HPDE6-E6E7 (cell line): Measurements from ENCODE around the gene PLA2G2D.

Experiments used
- DNase-seq: peaks from one replicate; pipeline ENCODE4 v3.0.0; 2011; ENCODE audit warnings: missing footprints; ENCODE audit errors: extremely low spot score

PLA2G2D gene

GRCh38 chr1:20119347-20119746 lies at the start of gene PLA2G2D:
Gene PLA2G2D (minus strand): TSS chr1:20119536. CDS start chr1:20119498, 38 bp downstream.
- no peak for DNase-seq

- no peak for DNase-seq
Measured at GRCh38 chr1:20168564-20169491, 49.5 kb upstream of the PLA2G2D start.

- DNase-seq, result no peak
Measured at GRCh38 chr1:20167126-20167525, 47.8 kb upstream of the PLA2G2D start.

- no peak for DNase-seq
Measured at GRCh38 chr1:20166051-20166450, 46.7 kb upstream of the PLA2G2D start.

- DNase-seq, result no peak
Measured at GRCh38 chr1:20165522-20165951, 46.2 kb upstream of the PLA2G2D start.

GRCh38 chr1:20164694-20165202 lies 45.4 kb upstream of the PLA2G2D start:
- no peak for DNase-seq

GRCh38 chr1:20160034-20160433 lies 40.7 kb upstream of the PLA2G2D start:
- DNase-seq, result no peak

GRCh38 chr1:20158358-20159070 lies 39.2 kb upstream of the PLA2G2D start:
- DNase-seq, result no peak

GRCh38 chr1:20154301-20154831 lies 35.0 kb upstream of the PLA2G2D start:
- DNase-seq, result no peak

- no peak for DNase-seq
Measured at GRCh38 chr1:20153000-20153418, 33.7 kb upstream of the PLA2G2D start.

- no peak for DNase-seq
Measured at GRCh38 chr1:20152599-20152930, 33.2 kb upstream of the PLA2G2D start.

- peak; percentile 78 for DNase-seq
Measured at GRCh38 chr1:20151906-20152598, 32.7 kb upstream of the PLA2G2D start.

- no peak for DNase-seq
Measured at GRCh38 chr1:20150969-20151368, 31.6 kb upstream of the PLA2G2D start.

- no peak for DNase-seq
Measured at GRCh38 chr1:20150326-20150705, 31.0 kb upstream of the PLA2G2D start.

- no peak for DNase-seq
Measured at GRCh38 chr1:20149601-20150325, 30.4 kb upstream of the PLA2G2D start.

GRCh38 chr1:20148571-20149500 lies 29.5 kb upstream of the PLA2G2D start:
- no peak for DNase-seq

GRCh38 chr1:20147846-20148570 lies 28.7 kb upstream of the PLA2G2D start:
- no peak for DNase-seq

GRCh38 chr1:20143734-20144565 lies 24.6 kb upstream of the PLA2G2D start:
- no peak for DNase-seq
